Astrocyte (in vitro differentiated cells and primary cell): Measurements from ENCODE around the gene RHCG.

Source experiments
- CTCF ChIP-seq: IDR thresholded peaks from 2 replicates; pipeline ENCODE4 v1.5.1; 2011; ENCODE audit warnings: low read depth, mild to moderate bottlenecking, inconsistent platforms, low read length, moderate library complexity; ENCODE audit not compliant: insufficient read depth
- EZH2 ChIP-seq: IDR thresholded peaks from 2 replicates; pipeline ENCODE4 v1.6.1; 2012; ENCODE audit warnings: mild to moderate bottlenecking, low read length, inconsistent platforms; ENCODE audit not compliant: insufficient read depth

GRCh38 chr15:89542369-89542768, 46.0 kb upstream of the RHCG start:
- TF ChIP-seq CTCF, result no peak
- no peak for TF ChIP-seq EZH2
